ENCODE results near the gene CARD14.
"Not testable (repeated sequence)": the region's sequence is repeated elsewhere in the genome, so short reads cannot be mapped to it uniquely, and the experiment has no call there.

Gene CARD14

GRCh38 chr17:80191192-80191591 is 21.4 kb downstream of the CARD14 start:
- H3K4me3 ChIP-seq, result no peak overlapping the region
- TF ChIP-seq CTCF (IDR thresholded peaks at IDR 0.05), result no peak
- DNase-seq (ENCODE audit: low spot score), result no peak
- H3K27ac ChIP-seq, result no peak overlapping the region

- H3K27ac ChIP-seq, result no peak overlapping the region
- TF ChIP-seq CTCF (IDR thresholded peaks at IDR 0.05), result no peak
- DNase-seq (ENCODE audit: low spot score), result no peak
- H3K4me3 ChIP-seq, result peak overlapping the region; percentile 17
These were observed 22.2 kb downstream of the CARD14 start for GRCh38 chr17:80191865-80192661.

DNA sequence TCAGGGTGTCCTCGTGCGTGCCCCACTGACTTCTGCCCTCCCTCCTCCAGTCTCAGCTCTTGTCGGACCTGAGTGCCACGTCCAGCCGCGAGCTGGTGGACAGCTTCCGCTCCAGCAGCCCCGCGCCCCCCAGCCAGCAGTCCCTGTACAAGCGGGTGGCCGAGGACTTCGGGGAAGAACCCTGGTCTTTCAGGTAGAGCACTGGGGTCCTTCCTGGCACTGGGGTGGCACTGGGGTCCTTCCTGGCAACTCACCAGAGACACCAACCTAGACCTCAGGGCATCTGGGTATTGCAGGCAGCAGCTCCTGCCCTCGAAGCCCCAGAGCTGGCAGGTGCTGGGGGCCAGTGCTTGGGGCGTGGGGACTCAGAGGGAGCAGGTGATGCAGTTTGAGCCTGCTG is 25.3 kb downstream of the CARD14 start:
- no peak for DNase-seq (ENCODE audit: low spot score)
- Histone ChIP-seq H3K4me3 (no peak overlapping the region), H3K27ac (no peak overlapping the region)
- TF ChIP-seq CTCF (IDR thresholded peaks at IDR 0.05), result no peak

GRCh38 chr17:80195671-80196529 is 26.1 kb downstream of the CARD14 start:
- H3K4me3 ChIP-seq, result no peak overlapping the region
- peak; percentile 71 for TF ChIP-seq CTCF (IDR thresholded peaks at IDR 0.05)
- H3K27ac ChIP-seq, result no peak overlapping the region
- no peak for DNase-seq (ENCODE audit: low spot score)

DNA sequence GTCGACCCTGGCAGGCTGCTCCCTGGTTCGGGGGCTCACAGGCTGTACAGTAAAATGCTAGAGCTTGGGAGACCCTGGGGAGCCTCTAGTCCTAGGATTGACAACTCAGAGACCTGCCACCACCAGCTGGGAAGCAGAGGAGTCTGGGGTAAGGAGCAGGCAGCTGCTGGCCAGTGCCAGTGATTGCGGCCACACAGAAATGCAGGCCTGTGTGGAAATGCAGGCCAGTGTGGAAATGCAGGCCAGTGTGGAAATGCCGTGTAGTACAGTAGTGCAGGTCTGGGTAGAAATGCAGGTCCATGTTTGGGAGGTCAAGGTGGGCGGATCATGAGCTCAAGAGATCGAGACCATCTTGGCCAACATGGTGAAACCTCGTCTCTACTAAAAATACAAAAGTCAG is 26.8 kb downstream of the CARD14 start:
- Histone ChIP-seq H3K4me3 (no peak overlapping the region), H3K27ac (no peak overlapping the region)
- TF ChIP-seq CTCF (IDR thresholded peaks at IDR 0.05), result no peak
- no peak for DNase-seq (ENCODE audit: low spot score)

GRCh38 chr17:80198144-80198661 is 28.4 kb downstream of the CARD14 start:
- no peak for DNase-seq (ENCODE audit: low spot score)
- H3K27ac ChIP-seq, result no peak overlapping the region
- TF ChIP-seq CTCF (IDR thresholded peaks at IDR 0.05), result no peak
- H3K4me3 ChIP-seq, result no peak overlapping the region

GRCh38 chr17:80199295-80199694 is 29.5 kb downstream of the CARD14 start:
- not testable (repeated sequence) for H3K27ac ChIP-seq; DNase-seq (ENCODE audit: low spot score); H3K4me3 ChIP-seq
